Osteoblast (primary cell): ENCODE measurements around the gene ZNF564. TPM values are rescaled to one million over a fixed set of nuclear protein-coding genes. Genes with fewer than 3 reads are reported as not detected.

Experiments used
- DNase-seq: peaks from one replicate; pipeline ENCODE4 v3.0.0; 2011; ENCODE audit warnings: low spot score, mixed read lengths; ENCODE audit not compliant: insufficient read length; ENCODE audit errors: missing footprints
- H2AFZ ChIP-seq: 2 replicates; pipeline ENCODE4 v1.6.0; 2011; ENCODE audit warnings: mild to moderate bottlenecking, low read length
- H3K27ac ChIP-seq: 2 replicates; pipeline ENCODE4 v1.5.1; 2011; ENCODE audit warnings: mild to moderate bottlenecking, low read depth, low read length, moderate library complexity
- H3K27me3 ChIP-seq: 2 replicates; pipeline ENCODE4 v1.6.0; 2012; ENCODE audit warnings: mild to moderate bottlenecking, control low read depth, inconsistent platforms, low read length, moderate library complexity; ENCODE audit not compliant: insufficient read depth
- H3K36me3 ChIP-seq: 2 replicates; pipeline ENCODE4 v1.5.1; 2011; ENCODE audit warnings: mild to moderate bottlenecking, low read length, control low read depth, moderate library complexity; ENCODE audit not compliant: insufficient read depth
- H3K4me1 ChIP-seq: 2 replicates; pipeline ENCODE4 v1.5.1; 2011; ENCODE audit warnings: mild to moderate bottlenecking, low read length, control low read depth, moderate library complexity; ENCODE audit not compliant: insufficient read depth
- H3K4me2 ChIP-seq: 2 replicates; pipeline ENCODE4 v1.6.0; 2011; ENCODE audit warnings: mild to moderate bottlenecking, low read length; ENCODE audit not compliant: insufficient read depth
- H3K4me3 ChIP-seq: fragments of 200-600 bp; sonication (generic); 3 replicates; pipeline ENCODE4 v1.5.1; 2012; ENCODE audit warnings: mild to moderate bottlenecking, low read length, inconsistent platforms; ENCODE audit not compliant: insufficient read depth
- H3K79me2 ChIP-seq: 2 replicates; pipeline ENCODE4 v1.6.0; 2012; ENCODE audit warnings: mild to moderate bottlenecking, low read length, control low read depth, inconsistent platforms; ENCODE audit not compliant: insufficient read depth
- H3K9me3 ChIP-seq: 2 replicates; pipeline ENCODE4 v1.5.1; 2011; ENCODE audit warnings: low read depth, low read length, control low read depth
- H4K20me1 ChIP-seq: 2 replicates; pipeline ENCODE4 v1.6.0; 2012; ENCODE audit warnings: mild to moderate bottlenecking, low read length, control low read depth; ENCODE audit not compliant: insufficient read depth
- CTCF ChIP-seq: IDR thresholded peaks from 2 replicates; pipeline ENCODE4 v1.5.1; 2011; ENCODE audit warnings: mild to moderate bottlenecking, low read depth, low read length, moderate library complexity; ENCODE audit errors: extremely low read depth
- total RNA-seq: library from RNA; depleted of rRNA; stranded (reverse); fragments of >200 nt; gene quantifications from 2 replicates; pipeline ENCODE4 v1.2.3, GENCODE V29; 2012

The ZNF564 gene
- total RNA-seq: 7.4 and 9.0 TPM in 2 replicates

- H3K27ac ChIP-seq: peak within 1 kb of the TSS; percentile 94
- peak within 1 kb of the TSS; percentile 91 for H2AFZ ChIP-seq
Measured at GRCh38 chr19:12551060-12551832, at the start of gene ZNF564. TSS of gene ZNF564 (minus strand) at chr19:12551482. CDS start at chr19:12551332, 150 bp downstream.

GRCh38 chr19:12597594-12597993 lies 46.3 kb upstream of the ZNF564 start:
- H3K4me3 ChIP-seq: no peak overlapping the region

More at GRCh38 chr19:12551060-12551832, at the start of gene ZNF564:
- H3K4me3 ChIP-seq: peak within 1 kb of the TSS; percentile 94
- peaks cover 39% of the 10 kb centered on the region for H3K79me2 ChIP-seq
- no peaks in the 10 kb centered on the region for H4K20me1 ChIP-seq
- peaks cover 9% of the 10 kb centered on the region for H3K36me3 ChIP-seq
- peak within 1 kb of the TSS; percentile 87 for H3K4me2 ChIP-seq
- peaks cover 4% of the 10 kb centered on the region for H3K4me1 ChIP-seq
- peak; percentile 99 for DNase-seq
- no peaks in the 10 kb centered on the region for H3K9me3 ChIP-seq
- TF ChIP-seq CTCF: no peak
- no peaks in the 10 kb centered on the region for H3K27me3 ChIP-seq

GRCh38 chr19:12596927-12597548 lies 45.8 kb upstream of the ZNF564 start:
- Histone ChIP-seq H3K27me3 (no peaks in the 10 kb centered on the region), H2AFZ (no peak overlapping the region), H3K36me3 (peaks cover 3% of the 10 kb centered on the region), H4K20me1 (no peaks in the 10 kb centered on the region), H3K4me2 (no peak overlapping the region), H3K4me1 (no peaks in the 10 kb centered on the region), H3K27ac (no peak overlapping the region), H3K79me2 (no peaks in the 10 kb centered on the region), H3K4me3 (no peak overlapping the region), H3K9me3 (no peaks in the 10 kb centered on the region)
- no peak for TF ChIP-seq CTCF
- DNase-seq: no peak

More at GRCh38 chr19:12597594-12597993, 46.3 kb upstream of the ZNF564 start:
- no peaks in the 10 kb centered on the region for H4K20me1 ChIP-seq
- H3K27me3 ChIP-seq: no peaks in the 10 kb centered on the region
- no peak overlapping the region for H3K4me2 ChIP-seq
- no peak for TF ChIP-seq CTCF
- H3K9me3 ChIP-seq: no peaks in the 10 kb centered on the region
- H2AFZ ChIP-seq: no peak overlapping the region
- DNase-seq: no peak
- no peaks in the 10 kb centered on the region for H3K4me1 ChIP-seq
- no peaks in the 10 kb centered on the region for H3K79me2 ChIP-seq
- H3K27ac ChIP-seq: no peak overlapping the region
- peaks cover 5% of the 10 kb centered on the region for H3K36me3 ChIP-seq

- Histone ChIP-seq H3K9me3 (no peaks in the 10 kb centered on the region), H3K4me3 (no peak overlapping the region), H3K27me3 (no peaks in the 10 kb centered on the region), H3K36me3 (peaks cover 3% of the 10 kb centered on the region), H2AFZ (no peak overlapping the region), H3K27ac (no peak overlapping the region), H3K79me2 (no peaks in the 10 kb centered on the region), H4K20me1 (no peaks in the 10 kb centered on the region), H3K4me1 (no peaks in the 10 kb centered on the region), H3K4me2 (no peak overlapping the region)
- TF ChIP-seq CTCF: no peak
- no peak for DNase-seq
Measured at GRCh38 chr19:12596485-12596884, 45.2 kb upstream of the ZNF564 start.
